Activated CD4-positive, alpha-beta T cell treated with anti-CD3 and anti-CD28 coated beads for 24 hours (primary cell): Measurements from ENCODE around the gene BPGM.
A peak's percentile ranks its signal among the peaks of the same experiment; 100 is the strongest.
"Not testable (repeated sequence)": the region's sequence is repeated elsewhere in the genome, so short reads cannot be mapped to it uniquely, and the experiment has no call there.

ENCODE experiments used
- DNase-seq, 2 donors: peaks; one replicate each; pipeline ENCODE4 v3.0.0-alpha.2; 2020; ENCODE audit warnings: low read depth in 2 of 2

The BPGM gene

GRCh38 chr7:134665045-134665444, 18.4 kb downstream of the BPGM start:
- not testable (repeated sequence) for DNase-seq

- no peak for DNase-seq
Measured at GRCh38 chr7:134667899-134668298, 21.2 kb downstream of the BPGM start.

GRCh38 chr7:134669388-134669787, 22.7 kb downstream of the BPGM start:
- no peak for DNase-seq

GRCh38 chr7:134669845-134670373, 23.3 kb downstream of the BPGM start:
- peak; percentile 47 to 48 for DNase-seq

- DNase-seq: no peak
Measured at GRCh38 chr7:134671609-134672008, 25.0 kb downstream of the BPGM start.

GRCh38 chr7:134674424-134674823, 27.8 kb downstream of the BPGM start:
- no peak for DNase-seq

- DNase-seq: no peak
Measured at GRCh38 chr7:134676743-134677142, 30.1 kb downstream of the BPGM start.

- DNase-seq: no peak
Measured at GRCh38 chr7:134678115-134678514, 31.5 kb downstream of the BPGM start.

- DNase-seq: no peak
Measured at GRCh38 chr7:134679006-134679405, 32.4 kb downstream of the BPGM start.

- no peak for DNase-seq
Measured at GRCh38 chr7:134684165-134684564, 37.5 kb downstream of the BPGM start.

- DNase-seq: no peak
Measured at GRCh38 chr7:134685250-134685649, 38.6 kb downstream of the BPGM start.

GRCh38 chr7:134686786-134687185, 40.1 kb downstream of the BPGM start:
- DNase-seq: no peak

- not testable (repeated sequence) for DNase-seq
Measured at GRCh38 chr7:134689550-134689949, 42.9 kb downstream of the BPGM start.

GRCh38 chr7:134690016-134690415, 43.4 kb downstream of the BPGM start:
- no peak for DNase-seq

- DNase-seq: no peak
Measured at GRCh38 chr7:134690614-134691504, 44.2 kb downstream of the BPGM start.

- DNase-seq: no peak
Measured at GRCh38 chr7:134691546-134692343, 45.1 kb downstream of the BPGM start.

GRCh38 chr7:134692344-134692705, 45.7 kb downstream of the BPGM start:
- no peak for DNase-seq

GRCh38 chr7:134693256-134693655, 46.6 kb downstream of the BPGM start:
- DNase-seq: no peak

- no peak for DNase-seq
Measured at GRCh38 chr7:134694299-134694698, 47.6 kb downstream of the BPGM start.

- no peak for DNase-seq
Measured at GRCh38 chr7:134694767-134695166, 48.1 kb downstream of the BPGM start.

- no peak for DNase-seq
Measured at GRCh38 chr7:134695321-134695860, 48.7 kb downstream of the BPGM start.

- no peak for DNase-seq
Measured at GRCh38 chr7:134696261-134696660, 49.6 kb downstream of the BPGM start.
